NCI-H460 (cell line): ENCODE data around the gene PPP1R14D. TPM values are rescaled to one million over a fixed set of nuclear protein-coding genes. Genes with fewer than 3 reads are reported as not detected.

Experiments
- DNase-seq: peaks from one replicate; pipeline ENCODE4 v3.0.0-alpha.2; 2016; ENCODE audit warnings: low read depth; ENCODE audit errors: extremely low read depth
- total RNA-seq: library from RNA; depleted of rRNA; stranded (reverse); fragments of >200 nt; shearing (Covaris generic); gene quantifications from 2 replicates; pipeline ENCODE4 v1.2.3, GENCODE V29; 2014

Gene PPP1R14D
- total RNA-seq, 1 experiment from 2014 or later = not detected

- DNase-seq = no peak
Measured at GRCh38 chr15:40853241-40853890, 24.9 kb upstream of the PPP1R14D start.

- no peak for DNase-seq
Measured at GRCh38 chr15:40852529-40852928, 24.0 kb upstream of the PPP1R14D start.

- no peak for DNase-seq
Measured at GRCh38 chr15:40850576-40851112, 22.1 kb upstream of the PPP1R14D start.

GRCh38 chr15:40847223-40847961, 18.9 kb upstream of the PPP1R14D start:
- no peak for DNase-seq

- no peak for DNase-seq
Measured at GRCh38 chr15:40846841-40847222, 18.3 kb upstream of the PPP1R14D start.

GRCh38 chr15:40845511-40846284, 17.2 kb upstream of the PPP1R14D start:
- DNase-seq = no peak

GRCh38 chr15:40845036-40845435, 16.5 kb upstream of the PPP1R14D start:
- DNase-seq = no peak

GRCh38 chr15:40844696-40845030, 16.2 kb upstream of the PPP1R14D start:
- no peak for DNase-seq

- DNase-seq = no peak
Measured at GRCh38 chr15:40843885-40844695, 15.6 kb upstream of the PPP1R14D start, which contains the start of gene SPINT1. TSS of gene SPINT1 (plus strand) at chr15:40844048. CDS start at chr15:40844555, 507 bp downstream.

GRCh38 chr15:40843261-40843884, 14.9 kb upstream of the PPP1R14D start:
- no peak for DNase-seq

GRCh38 chr15:40841741-40842140, 13.2 kb upstream of the PPP1R14D start:
- no peak for DNase-seq

GRCh38 chr15:40838756-40839155, 10.2 kb upstream of the PPP1R14D start:
- DNase-seq = no peak

- no peak for DNase-seq
Measured at GRCh38 chr15:40836020-40836419, 7.5 kb upstream of the PPP1R14D start.

GRCh38 chr15:40832903-40833302, 4.4 kb upstream of the PPP1R14D start:
- no peak for DNase-seq

GRCh38 chr15:40831861-40832260, 3.4 kb upstream of the PPP1R14D start:
- DNase-seq = no peak

- DNase-seq = no peak
Measured at GRCh38 chr15:40830884-40831283, 2.4 kb upstream of the PPP1R14D start.

- DNase-seq = no peak
Measured at GRCh38 chr15:40829115-40829514, 607 bp upstream of the PPP1R14D start.

- no peak for DNase-seq
Measured at GRCh38 chr15:40826423-40827075, 2.0 kb downstream of the PPP1R14D start.

- no peak for DNase-seq
Measured at GRCh38 chr15:40825661-40826422, 2.7 kb downstream of the PPP1R14D start.
